Kidney (tissue), 14 donors: ENCODE measurements around the gene PRLR. TPM values are rescaled to one million over a fixed set of nuclear protein-coding genes. Genes with fewer than 3 reads are reported as not detected.
"Not testable (repeated sequence)": the region's sequence is repeated elsewhere in the genome, so short reads cannot be mapped to it uniquely, and the experiment has no call there.

ENCODE experiments used
- DNase-seq, 5 donors: peaks; one replicate each; pipeline ENCODE4 v3.0.0-alpha.2; 2013 to 2020
- FAIRE-seq: peaks from 2 replicates; lab custom pipeline; 2012; peaks lifted over from hg19 to GRCh38; lab: Jason Lieb, UNC
- H3K27ac ChIP-seq, 2 donors: one replicate each; pipeline ENCODE4 v1.7.0; 2013; ENCODE audit warnings: low read depth in 2 of 2, low read length in 2 of 2, inconsistent platforms in 1 of 2
- H3K27me3 ChIP-seq: one replicate; pipeline ENCODE4 v1.7.1; 2013; ENCODE audit warnings: low read length, inconsistent platforms; ENCODE audit not compliant: control insufficient read depth, insufficient read depth
- H3K36me3 ChIP-seq, 3 donors: one replicate each; pipeline versions ENCODE4 v1.7.0 to v1.7.1; 2013; ENCODE audit warnings: low read length in 3 of 3, control low read depth in 1 of 3, inconsistent platforms in 1 of 3; ENCODE audit not compliant: insufficient read depth in 3 of 3, control insufficient read depth in 2 of 3
- H3K4me1 ChIP-seq, 3 donors: one replicate each; pipeline versions ENCODE4 v1.7.0 to v1.7.1; 2013; ENCODE audit warnings: low read length in 3 of 3, inconsistent platforms in 1 of 3, low read depth in 1 of 3; ENCODE audit not compliant: control insufficient read depth in 2 of 3, insufficient read depth in 2 of 3
- H3K4me3 ChIP-seq, 3 donors: one replicate each; pipeline versions ENCODE4 v1.7.0 to v1.8.1; 2013; ENCODE audit warnings: low read length in 3 of 3, control low read depth in 1 of 3, inconsistent platforms in 1 of 3
- H3K9ac ChIP-seq, 3 donors: one replicate each; pipeline versions ENCODE4 v1.7.0 to v1.7.1; 2013; ENCODE audit warnings: low read length in 3 of 3, control low read depth in 1 of 3, inconsistent platforms in 1 of 3
- H3K9me3 ChIP-seq, 3 donors: one replicate each; pipeline versions ENCODE4 v1.7.0 to v1.7.1; 2013; ENCODE audit warnings: low read length in 3 of 3, control low read depth in 1 of 3, inconsistent platforms in 1 of 3; ENCODE audit not compliant: control insufficient read depth in 2 of 3, insufficient read depth in 1 of 3
- CTCF ChIP-seq: IDR thresholded peaks from 3 replicates; pipeline ENCODE4 v1.5.1; 2012; ENCODE audit warnings: mild to moderate bottlenecking, moderate library complexity, borderline replicate concordance; ENCODE audit not compliant: insufficient read depth; ENCODE audit errors: extremely low read depth
- intact Hi-C: fragments of 100-400 bp; cut with DNase I; formaldehyde crosslinking; loops from one replicate; pipeline ENCODE4 v1.11.1; 2022
- polyA plus RNA-seq: library from polyadenylated mRNA; stranded (reverse); fragments of 350-450 nt; fragmentation: Illumina TruSeq; extraction: RNeasy Lipid Tissue Mini Kit (QIAGEN cat#74804); gene quantifications from one replicate; pipeline ENCODE4 v1.2.3, GENCODE V29; 2014; ENCODE audit warnings: low read depth, low replicate concordance; ENCODE audit not compliant: insufficient read depth
- total RNA-seq: library from RNA; stranded (reverse); fragmentation: NEBNext Ultra II Directional; extraction: Animal tissue kit (Norgen Biotek cat#: 25700); gene quantifications from one replicate; pipeline ENCODE4 v1.2.1, GENCODE V29; 2021
- donor health status: control.
- donor health status: control.
- donor health status: control.
- donor health status: control.
- donor health status: control.
- donor health status: DM: yes; HTN: yes; CAD: no.
- donor health status: Normal renal cell carcinoma (clear cell type).

The PRLR gene
- total and polyA plus RNA-seq, 2 donors from 2014 or later = 6.3 to 9.3 TPM

- Histone ChIP-seq H3K36me3 (no peaks in the 10 kb centered on the region), H3K4me1 (peaks cover 0 to 8% (median 7%) of the 10 kb centered on the region in 3 donors), H3K27ac (no peak overlapping the region), H3K27me3 (no peaks in the 10 kb centered on the region), H3K9ac (no peak overlapping the region), H3K4me3 (no peak overlapping the region), H3K9me3 (no peaks in the 10 kb centered on the region)
- TF ChIP-seq CTCF = no peak
- FAIRE-seq = no peak
- intact Hi-C loops = no loop called here
- peak in 4 of 5 donors; percentile 60 to 80 (median 72) for DNase-seq
Measured at GRCh38 chr5:35246900-35247647, 16.8 kb upstream of the PRLR start.

GRCh38 chr5:35246411-35246810 is 16.1 kb upstream of the PRLR start:
- peaks cover 0 to 8% (median 7%) of the 10 kb centered on the region in 3 donors for H3K4me1 ChIP-seq
- no peaks in the 10 kb centered on the region for H3K9me3 ChIP-seq
- DNase-seq = peak in 2 of 5 donors; percentile 58 to 70
- peak; percentile 17 for TF ChIP-seq CTCF
- no peak for FAIRE-seq
- no peaks in the 10 kb centered on the region for H3K27me3 ChIP-seq
- H3K36me3 ChIP-seq = no peaks in the 10 kb centered on the region
- intact Hi-C loops = no loop called here
- no peak overlapping the region for H3K27ac ChIP-seq
- no peak overlapping the region for H3K9ac ChIP-seq
- no peak overlapping the region for H3K4me3 ChIP-seq

- H3K36me3 ChIP-seq, intact Hi-C loops, DNase-seq, H3K27me3 ChIP-seq, H3K4me3 ChIP-seq, H3K9ac ChIP-seq, H3K9me3 ChIP-seq, H3K27ac ChIP-seq, FAIRE-seq, H3K4me1 ChIP-seq: not testable (repeated sequence)
Measured at GRCh38 chr5:35245371-35245770, 15.1 kb upstream of the PRLR start.

GRCh38 chr5:35244171-35244570 is 13.9 kb upstream of the PRLR start:
- no peaks in the 10 kb centered on the region for H3K27me3 ChIP-seq
- no peak for DNase-seq
- H3K4me1 ChIP-seq = peaks cover 0 to 8% (median 7%) of the 10 kb centered on the region in 3 donors
- intact Hi-C loops = no loop called here
- no peak overlapping the region for H3K9ac ChIP-seq
- H3K4me3 ChIP-seq = no peak overlapping the region
- TF ChIP-seq CTCF = no peak
- H3K36me3 ChIP-seq = no peaks in the 10 kb centered on the region
- H3K9me3 ChIP-seq = no peaks in the 10 kb centered on the region
- no peak for FAIRE-seq
- no peak overlapping the region for H3K27ac ChIP-seq
